ENCODE results near the gene RELN.
"Not testable (repeated sequence)": the region's sequence is repeated elsewhere in the genome, so short reads cannot be mapped to it uniquely, and the experiment has no call there.

RELN gene

DNA sequence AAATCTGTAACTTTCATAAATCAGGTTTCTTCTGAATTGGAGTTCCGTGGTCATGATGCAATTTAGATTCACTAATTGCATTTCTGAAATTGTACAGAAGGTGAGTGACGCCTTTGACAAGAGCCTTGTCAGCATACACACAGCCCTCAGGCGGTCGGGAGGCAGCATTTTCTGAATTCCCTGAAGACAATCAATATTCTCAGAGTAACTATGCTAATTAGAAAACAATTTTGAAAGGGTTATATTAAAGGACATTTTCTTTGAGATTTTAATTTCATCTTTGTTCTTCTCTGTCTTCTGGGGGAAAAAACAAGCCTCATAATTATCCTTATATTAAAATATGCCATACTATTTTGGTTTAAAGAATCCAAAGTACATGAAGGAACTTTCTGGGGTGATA lies 488.3 kb downstream of the RELN start:
- Histone ChIP-seq H3K4me3 (ENCODE audit: low read depth in 1 of 2, low read length in 1 of 2) (no peak overlapping the region), H3K27me3 (peaks cover 16% of the 10 kb centered on the region), H3K4me1 (ENCODE audit: control insufficient read depth in 1 of 2, insufficient read depth in 1 of 2, low read depth in 1 of 2, low read length in 1 of 2) (no peaks in the 10 kb centered on the region), H3K27ac (no peak overlapping the region), H3K36me3 (no peaks in the 10 kb centered on the region), H3K9me3 (no peaks in the 10 kb centered on the region)
- TF ChIP-seq, protein P1, sequence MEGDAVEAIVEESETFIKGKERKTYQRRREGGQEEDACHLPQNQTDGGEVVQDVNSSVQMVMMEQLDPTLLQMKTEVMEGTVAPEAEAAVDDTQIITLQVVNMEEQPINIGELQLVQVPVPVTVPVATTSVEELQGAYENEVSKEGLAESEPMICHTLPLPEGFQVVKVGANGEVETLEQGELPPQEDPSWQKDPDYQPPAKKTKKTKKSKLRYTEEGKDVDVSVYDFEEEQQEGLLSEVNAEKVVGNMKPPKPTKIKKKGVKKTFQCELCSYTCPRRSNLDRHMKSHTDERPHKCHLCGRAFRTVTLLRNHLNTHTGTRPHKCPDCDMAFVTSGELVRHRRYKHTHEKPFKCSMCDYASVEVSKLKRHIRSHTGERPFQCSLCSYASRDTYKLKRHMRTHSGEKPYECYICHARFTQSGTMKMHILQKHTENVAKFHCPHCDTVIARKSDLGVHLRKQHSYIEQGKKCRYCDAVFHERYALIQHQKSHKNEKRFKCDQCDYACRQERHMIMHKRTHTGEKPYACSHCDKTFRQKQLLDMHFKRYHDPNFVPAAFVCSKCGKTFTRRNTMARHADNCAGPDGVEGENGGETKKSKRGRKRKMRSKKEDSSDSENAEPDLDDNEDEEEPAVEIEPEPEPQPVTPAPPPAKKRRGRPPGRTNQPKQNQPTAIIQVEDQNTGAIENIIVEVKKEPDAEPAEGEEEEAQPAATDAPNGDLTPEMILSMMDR (IDR thresholded peaks at IDR 0.05): no peak

DNA sequence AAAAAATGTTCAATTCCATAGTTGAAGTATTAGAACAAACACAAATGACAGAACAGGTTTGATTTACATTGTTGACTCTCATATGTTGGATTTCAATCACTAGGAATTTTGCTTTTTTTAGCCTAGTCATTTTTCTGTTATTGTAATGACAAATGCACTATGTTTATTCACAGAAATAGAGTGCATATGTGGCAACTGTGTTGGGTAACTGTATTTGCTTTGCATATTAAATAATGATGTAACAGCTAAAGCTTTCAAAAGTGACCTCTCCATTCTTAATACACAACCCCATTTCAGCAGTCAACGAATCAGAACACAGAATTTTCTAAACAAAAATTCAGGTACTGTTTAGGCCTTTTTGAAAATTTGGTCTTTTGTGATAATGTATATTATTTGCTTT lies 489.5 kb downstream of the RELN start:
- no peaks in the 10 kb centered on the region for H3K36me3 ChIP-seq
- peaks cover 20% of the 10 kb centered on the region for H3K27me3 ChIP-seq
- H3K4me1 ChIP-seq (ENCODE audit: control insufficient read depth in 1 of 2, insufficient read depth in 1 of 2, low read depth in 1 of 2, low read length in 1 of 2): no peaks in the 10 kb centered on the region
- TF ChIP-seq, protein P1 (IDR thresholded peaks at IDR 0.05): no peak
- no peak overlapping the region for H3K4me3 ChIP-seq (ENCODE audit: low read depth in 1 of 2, low read length in 1 of 2)
- no peak overlapping the region for H3K27ac ChIP-seq
- H3K9me3 ChIP-seq: no peaks in the 10 kb centered on the region

DNA sequence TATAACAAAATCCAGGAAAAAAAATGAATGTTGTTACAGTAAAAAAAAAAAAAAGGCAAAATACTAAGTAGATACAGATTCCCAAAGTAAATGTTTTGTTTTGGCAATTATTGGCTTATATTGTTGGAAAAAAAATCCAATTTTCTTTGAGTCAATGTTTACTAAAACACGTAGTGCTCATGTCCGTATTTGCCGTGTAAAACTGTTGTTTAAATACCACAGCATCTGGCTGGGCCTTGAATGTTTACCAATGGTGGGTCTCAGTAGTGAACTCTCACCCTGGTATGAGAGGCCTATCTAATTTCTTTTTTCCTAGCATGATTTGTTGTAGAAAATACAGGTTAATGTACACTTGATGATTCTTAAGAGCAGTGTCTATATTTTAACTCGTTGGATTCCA lies 502.0 kb downstream of the RELN start:
- H3K27me3 ChIP-seq: peaks cover 16% of the 10 kb centered on the region
- no peak overlapping the region for H3K4me3 ChIP-seq (ENCODE audit: low read depth in 1 of 2, low read length in 1 of 2)
- no peaks in the 10 kb centered on the region for H3K4me1 ChIP-seq (ENCODE audit: control insufficient read depth in 1 of 2, insufficient read depth in 1 of 2, low read depth in 1 of 2, low read length in 1 of 2)
- TF ChIP-seq, protein P1 (IDR thresholded peaks at IDR 0.05): no peak
- H3K36me3 ChIP-seq: no peaks in the 10 kb centered on the region
- H3K27ac ChIP-seq: no peak overlapping the region
- no peaks in the 10 kb centered on the region for H3K9me3 ChIP-seq

DNA sequence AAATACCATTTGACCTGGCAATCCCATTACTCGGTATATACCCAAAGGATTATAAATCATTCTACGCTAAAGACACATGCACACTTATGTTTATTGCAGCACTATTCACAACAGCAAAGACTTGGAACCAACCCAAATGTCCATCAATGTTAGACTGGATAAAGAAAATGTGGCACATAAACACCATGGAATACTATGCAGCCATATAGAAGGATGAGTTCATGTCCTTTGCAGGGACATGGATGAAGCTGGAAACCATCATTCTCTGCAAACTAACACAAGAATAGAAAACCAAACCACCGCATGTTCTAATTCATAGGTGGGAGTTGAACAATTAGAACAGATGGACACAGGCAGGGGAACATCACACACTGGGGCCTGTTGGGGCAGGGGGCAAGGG lies 502.6 kb downstream of the RELN start:
- not testable (repeated sequence) for H3K9me3 ChIP-seq; H3K27ac ChIP-seq; H3K36me3 ChIP-seq; H3K4me3 ChIP-seq (ENCODE audit: low read depth in 1 of 2, low read length in 1 of 2); H3K4me1 ChIP-seq (ENCODE audit: control insufficient read depth in 1 of 2, insufficient read depth in 1 of 2, low read depth in 1 of 2, low read length in 1 of 2)
- peaks cover 16% of the 10 kb centered on the region for H3K27me3 ChIP-seq

DNA sequence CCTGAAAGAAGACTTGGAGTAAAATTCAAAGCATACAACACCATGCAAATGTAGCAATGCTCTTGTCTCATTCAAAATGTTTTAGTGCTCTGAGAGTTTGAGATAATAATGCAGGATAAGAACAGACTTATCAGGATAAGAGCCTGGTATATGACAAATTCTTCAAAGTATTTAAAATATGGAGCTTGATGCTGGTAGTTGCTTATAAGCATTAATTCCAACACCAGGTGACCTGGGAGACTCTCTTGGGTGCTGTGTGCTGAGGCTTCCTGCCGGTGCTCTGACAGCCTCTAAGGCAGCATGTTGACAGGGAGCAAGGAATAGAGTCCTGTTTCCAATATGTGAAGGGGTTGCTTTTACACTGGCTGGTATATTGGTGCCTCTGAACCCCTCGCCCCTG lies 508.7 kb downstream of the RELN start:
- TF ChIP-seq, protein P1 (IDR thresholded peaks at IDR 0.05): no peak
- no peak overlapping the region for H3K27ac ChIP-seq
- no peaks in the 10 kb centered on the region for H3K9me3 ChIP-seq
- no peak overlapping the region for H3K4me3 ChIP-seq (ENCODE audit: low read depth in 1 of 2, low read length in 1 of 2)
- H3K27me3 ChIP-seq: peaks cover 33% of the 10 kb centered on the region
- no peaks in the 10 kb centered on the region for H3K36me3 ChIP-seq
- no peaks in the 10 kb centered on the region for H3K4me1 ChIP-seq (ENCODE audit: control insufficient read depth in 1 of 2, insufficient read depth in 1 of 2, low read depth in 1 of 2, low read length in 1 of 2)

DNA sequence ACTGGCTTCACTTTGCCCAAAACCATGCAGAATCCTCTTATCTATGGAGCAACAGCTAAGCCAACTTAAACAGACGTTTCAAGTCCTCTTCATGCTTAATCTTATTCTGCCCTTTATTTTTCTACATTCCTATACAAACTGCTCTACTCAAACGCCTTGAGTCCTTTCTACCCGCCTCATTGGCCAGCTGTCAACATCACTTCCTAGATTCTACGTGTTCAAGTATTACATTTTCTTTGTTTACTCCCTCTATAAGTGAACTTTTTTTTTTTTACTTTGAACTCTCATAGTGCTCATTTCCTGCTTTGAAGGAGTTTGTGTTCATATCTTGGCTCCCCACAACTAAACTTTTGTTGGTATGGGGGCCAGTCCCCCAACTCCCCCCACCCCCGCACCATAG lies 514.5 kb downstream of the RELN start:
- Histone ChIP-seq H3K36me3 (no peaks in the 10 kb centered on the region), H3K4me3 (ENCODE audit: low read depth in 1 of 2, low read length in 1 of 2) (no peak overlapping the region), H3K9me3 (no peaks in the 10 kb centered on the region), H3K27me3 (peaks cover 55% of the 10 kb centered on the region), H3K4me1 (ENCODE audit: control insufficient read depth in 1 of 2, insufficient read depth in 1 of 2, low read depth in 1 of 2, low read length in 1 of 2) (no peaks in the 10 kb centered on the region), H3K27ac (no peak overlapping the region)
- TF ChIP-seq, protein P1 (IDR thresholded peaks at IDR 0.05): no peak

All from neutrophil (primary cell).